ENCODE measurements around the gene RNASET2. TPM values are rescaled to one million over a fixed set of nuclear protein-coding genes. Genes with fewer than 3 reads are reported as not detected.

The RNASET2 gene
- polyA plus RNA-seq, 3 donors, result 432 to 562 (median 493) TPM

DNA sequence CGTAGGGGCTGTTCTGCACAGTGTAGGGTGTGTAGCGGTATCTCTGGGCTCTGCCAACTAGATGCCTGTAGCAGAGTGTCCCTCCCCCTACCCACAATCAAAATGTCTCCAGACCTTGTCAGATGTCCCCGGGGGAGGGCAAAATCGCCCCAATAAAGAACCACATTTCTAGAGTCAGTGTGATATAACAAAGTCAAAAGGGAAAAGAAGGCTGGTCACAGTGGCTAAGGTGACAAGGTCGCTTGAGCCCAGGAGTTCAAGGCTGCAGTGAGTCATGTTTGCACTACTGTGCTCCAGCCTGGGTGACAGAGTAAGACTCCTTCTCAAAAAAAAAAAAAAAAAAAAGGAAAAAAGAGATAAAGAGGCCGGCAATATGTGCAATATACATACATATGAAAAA is 31.1 kb upstream of the RNASET2 start:
- Mint-ChIP-seq H3K27me3 (ENCODE audit: low read depth in 3 of 3) (peaks cover 0 to 1% (median 0%) of the 10 kb centered on the region in 3 donors), H3K4me1 (peaks cover 8% of the 10 kb centered on the region), H3K36me3 (peaks cover 21 to 32% of the 10 kb centered on the region in 2 donors), H3K9me3 (no peaks in the 10 kb centered on the region), H3K4me3 (no peak overlapping the region), H3K27ac (peak overlapping the region in 2 of 7 donors; percentile 47 to 48)
- intact Hi-C loops (cut with micrococcal nuclease), result loop anchor here (5.0 kb wide), 1 partner anchor 200 kb away; no protein-coding TSS in a partner anchor
- H4K20me1 ChIP-seq (ENCODE audit: insufficient read depth, low read length), result no peaks in the 10 kb centered on the region
- H3K9ac ChIP-seq (ENCODE audit: insufficient read depth, low read length, poor library complexity, severe bottlenecking), result no peak overlapping the region
- no peak overlapping the region for H3K4me2 ChIP-seq (replicated peaks; ENCODE audit: extremely low read depth, low read length, poor library complexity, severe bottlenecking)
- peaks cover 3 to 24% of the 10 kb centered on the region in 2 donors for H3K36me3 ChIP-seq (replicated peaks in 1 of 2; ENCODE audit: control insufficient read depth in 1 of 2, insufficient read depth in 2 of 2, low read length in 2 of 2)
- H3K27me3 ChIP-seq (ENCODE audit: control insufficient read depth in 2 of 2, insufficient read depth in 2 of 2, low read length in 2 of 2), result no peaks in the 10 kb centered on the region
- H3K4me3 ChIP-seq (replicated peaks in 1 of 3; ENCODE audit: low read depth in 2 of 3, low read length in 3 of 3), result no peak overlapping the region
- H3K27ac ChIP-seq (ENCODE audit: low read depth in 1 of 2, low read length in 2 of 2), result no peak overlapping the region
- no peak for DNase-seq
- no peaks in the 10 kb centered on the region for H3K4me1 ChIP-seq (ENCODE audit: control insufficient read depth in 1 of 2, insufficient read depth in 2 of 2, low read length in 2 of 2)
- WGBS (ENCODE audit: insufficient coverage), result no CpG with 5 or more reads among the region's 6 CpGs
- H3K79me2 ChIP-seq (ENCODE audit: insufficient read depth, low read length), result peaks cover 61% of the 10 kb centered on the region
- TF ChIP-seq, protein P1, sequence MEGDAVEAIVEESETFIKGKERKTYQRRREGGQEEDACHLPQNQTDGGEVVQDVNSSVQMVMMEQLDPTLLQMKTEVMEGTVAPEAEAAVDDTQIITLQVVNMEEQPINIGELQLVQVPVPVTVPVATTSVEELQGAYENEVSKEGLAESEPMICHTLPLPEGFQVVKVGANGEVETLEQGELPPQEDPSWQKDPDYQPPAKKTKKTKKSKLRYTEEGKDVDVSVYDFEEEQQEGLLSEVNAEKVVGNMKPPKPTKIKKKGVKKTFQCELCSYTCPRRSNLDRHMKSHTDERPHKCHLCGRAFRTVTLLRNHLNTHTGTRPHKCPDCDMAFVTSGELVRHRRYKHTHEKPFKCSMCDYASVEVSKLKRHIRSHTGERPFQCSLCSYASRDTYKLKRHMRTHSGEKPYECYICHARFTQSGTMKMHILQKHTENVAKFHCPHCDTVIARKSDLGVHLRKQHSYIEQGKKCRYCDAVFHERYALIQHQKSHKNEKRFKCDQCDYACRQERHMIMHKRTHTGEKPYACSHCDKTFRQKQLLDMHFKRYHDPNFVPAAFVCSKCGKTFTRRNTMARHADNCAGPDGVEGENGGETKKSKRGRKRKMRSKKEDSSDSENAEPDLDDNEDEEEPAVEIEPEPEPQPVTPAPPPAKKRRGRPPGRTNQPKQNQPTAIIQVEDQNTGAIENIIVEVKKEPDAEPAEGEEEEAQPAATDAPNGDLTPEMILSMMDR (IDR thresholded peaks at IDR 0.05), result no peak
- H2AFZ ChIP-seq (ENCODE audit: insufficient read depth, low read depth, low read length, poor library complexity, severe bottlenecking), result no peak overlapping the region
- H3K9me3 ChIP-seq (replicated peaks in 1 of 2; ENCODE audit: control insufficient read depth in 1 of 2, insufficient read depth in 1 of 2, low read length in 2 of 2), result no peaks in the 10 kb centered on the region

DNA sequence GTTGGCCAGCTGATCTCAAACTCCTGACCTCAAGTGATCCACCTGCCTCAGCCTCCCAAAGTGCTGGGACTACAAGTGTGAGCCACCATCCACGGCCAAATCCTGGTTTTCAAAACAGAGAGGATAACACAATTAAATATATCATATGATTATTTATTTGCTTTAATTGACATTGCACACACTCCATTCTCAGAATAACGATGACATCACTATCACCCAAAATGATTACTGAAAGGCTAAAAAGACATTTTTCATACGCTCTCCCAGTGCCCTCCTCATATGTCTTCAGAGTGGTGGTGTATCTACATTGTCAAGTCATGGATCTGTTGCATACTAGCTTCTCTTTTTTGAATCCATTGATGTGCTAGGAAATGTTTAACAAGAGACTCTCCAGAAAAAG is 24.4 kb upstream of the RNASET2 start:
- intact Hi-C loops (cut with micrococcal nuclease), result no loop called here
- Histone ChIP-seq H3K9me3 (replicated peaks in 1 of 2; ENCODE audit: control insufficient read depth in 1 of 2, insufficient read depth in 1 of 2, low read length in 2 of 2) (no peaks in the 10 kb centered on the region), H4K20me1 (ENCODE audit: insufficient read depth, low read length) (no peaks in the 10 kb centered on the region), H3K9ac (ENCODE audit: insufficient read depth, low read length, poor library complexity, severe bottlenecking) (no peak overlapping the region), H2AFZ (ENCODE audit: insufficient read depth, low read depth, low read length, poor library complexity, severe bottlenecking) (no peak overlapping the region), H3K4me3 (replicated peaks in 1 of 3; ENCODE audit: low read depth in 2 of 3, low read length in 3 of 3) (no peak overlapping the region), H3K36me3 (replicated peaks in 1 of 2; ENCODE audit: control insufficient read depth in 1 of 2, insufficient read depth in 2 of 2, low read length in 2 of 2) (peaks cover 3 to 30% of the 10 kb centered on the region in 2 donors), H3K4me1 (ENCODE audit: control insufficient read depth in 1 of 2, insufficient read depth in 2 of 2, low read length in 2 of 2) (no peaks in the 10 kb centered on the region), H3K4me2 (replicated peaks; ENCODE audit: extremely low read depth, low read length, poor library complexity, severe bottlenecking) (no peak overlapping the region), H3K27me3 (ENCODE audit: control insufficient read depth in 2 of 2, insufficient read depth in 2 of 2, low read length in 2 of 2) (no peaks in the 10 kb centered on the region), H3K27ac (ENCODE audit: low read depth in 1 of 2, low read length in 2 of 2) (no peak overlapping the region), H3K79me2 (ENCODE audit: insufficient read depth, low read length) (peaks cover 12% of the 10 kb centered on the region)
- WGBS (ENCODE audit: insufficient coverage), result no CpG with 5 or more reads among the region's 3 CpGs
- Mint-ChIP-seq H3K4me3 (no peak overlapping the region), H3K9me3 (peaks cover 0 to 3% (median 0%) of the 10 kb centered on the region in 7 donors), H3K27me3 (ENCODE audit: low read depth in 3 of 3) (no peaks in the 10 kb centered on the region), H3K4me1 (no peaks in the 10 kb centered on the region), H3K27ac (no peak overlapping the region), H3K36me3 (peaks cover 26 to 36% of the 10 kb centered on the region in 2 donors)
- no peak for DNase-seq
- TF ChIP-seq, protein P1 (IDR thresholded peaks at IDR 0.05), result no peak

All from CD14-positive monocyte (primary cell).